Transverse colon (tissue), 1 donor: ENCODE results near the gene ADAMTS3.

ENCODE experiments used
- EP300 ChIP-seq: sonication (generic); formaldehyde crosslinking; IDR thresholded peaks from one replicate; pipeline ENCODE4 v1.6.1; 2017; ENCODE audit warnings: antibody characterized with exemption, low read depth
- POLR2A ChIP-seq: fragments of 450-650 bp; IDR thresholded peaks from one replicate; pipeline ENCODE4 v1.6.1; 2016; ENCODE audit warnings: antibody characterized with exemption, mild to moderate bottlenecking, moderate library complexity

- TF ChIP-seq EP300 (no peak), POLR2A (no peak)
Measured at GRCh38 chr4:72390409-72390808, 178.6 kb downstream of the ADAMTS3 start.
